HG03196 (cell line): ENCODE measurements around the gene CXCR6.

ENCODE experiments used
- ATAC-seq: cut with Tn5 transposase; IDR thresholded peaks from one replicate; pipeline ENCODE4 v1.9.1; 2021; ENCODE audit not compliant: unreplicated experiment

The CXCR6 gene

GRCh38 chr3:45921158-45922038 is 21.9 kb upstream of the CXCR6 start:
- no peak for ATAC-seq

- no peak for ATAC-seq
Measured at GRCh38 chr3:45922039-45922326, 21.3 kb upstream of the CXCR6 start.

- no peak for ATAC-seq
Measured at GRCh38 chr3:45922950-45923590, 20.2 kb upstream of the CXCR6 start.

- ATAC-seq = no peak
Measured at GRCh38 chr3:45923755-45924154, 19.5 kb upstream of the CXCR6 start.

GRCh38 chr3:45927881-45928280 is 15.4 kb upstream of the CXCR6 start:
- no peak for ATAC-seq

GRCh38 chr3:45929042-45929679 is 14.1 kb upstream of the CXCR6 start:
- ATAC-seq = no peak

GRCh38 chr3:45931496-45931895 is 11.8 kb upstream of the CXCR6 start:
- no peak for ATAC-seq

GRCh38 chr3:45932112-45932511 is 11.2 kb upstream of the CXCR6 start:
- ATAC-seq = no peak

GRCh38 chr3:45933591-45933990 is 9.7 kb upstream of the CXCR6 start:
- ATAC-seq = no peak

GRCh38 chr3:45936261-45936660 is 7.0 kb upstream of the CXCR6 start:
- no peak for ATAC-seq

- no peak for ATAC-seq
Measured at GRCh38 chr3:45937206-45938042, 5.8 kb upstream of the CXCR6 start.

- ATAC-seq = no peak
Measured at GRCh38 chr3:45938043-45938435, 5.2 kb upstream of the CXCR6 start.

- ATAC-seq = no peak
Measured at GRCh38 chr3:45938864-45939263, 4.4 kb upstream of the CXCR6 start.

- no peak for ATAC-seq
Measured at GRCh38 chr3:45939341-45939771, 3.9 kb upstream of the CXCR6 start.

GRCh38 chr3:45940004-45940780 is 3.1 kb upstream of the CXCR6 start:
- no peak for ATAC-seq

- no peak for ATAC-seq
Measured at GRCh38 chr3:45940781-45941365, 2.4 kb upstream of the CXCR6 start.

GRCh38 chr3:45942051-45942825 is 1.0 kb upstream of the CXCR6 start:
- no peak for ATAC-seq

- no peak for ATAC-seq
Measured at GRCh38 chr3:45944830-45945620, 1.8 kb downstream of the CXCR6 start.

- ATAC-seq = no peak
Measured at GRCh38 chr3:45946307-45946706, 3.0 kb downstream of the CXCR6 start.
